Stimulated activated CD8-positive, alpha-beta memory T cell treated with anti-CD3 and anti-CD28 coated beads, Interleukin-7, amount 100 ng/mL, for 4 hours (primary cell): ENCODE measurements around the gene TBC1D8.

Experiments
- DNase-seq, 2 donors: peaks; one replicate each; pipeline ENCODE4 v3.0.0-alpha.2; 2020; ENCODE audit warnings: low read depth in 2 of 2

The TBC1D8 gene

DNA sequence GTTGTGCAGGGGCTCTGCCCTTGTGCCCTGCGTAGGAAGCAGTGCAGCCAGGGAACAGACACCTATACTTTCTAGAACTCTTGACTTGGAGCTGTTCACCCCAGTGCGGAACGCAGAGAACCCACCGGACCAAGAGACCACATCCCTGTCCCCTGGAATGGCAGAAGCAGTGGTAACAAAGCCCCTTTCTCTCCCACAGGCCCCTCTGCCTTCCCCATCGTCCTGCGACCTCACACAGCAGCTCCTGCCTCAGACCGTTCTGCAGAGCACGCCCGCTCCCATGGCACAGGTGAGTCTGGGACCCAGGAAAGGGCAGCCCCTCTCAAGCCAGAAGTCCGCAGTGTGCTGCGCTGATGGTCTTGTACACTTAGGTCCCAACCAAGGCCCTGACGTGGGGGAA, 173.7 kb downstream of the TBC1D8 start:
- no peak for DNase-seq

DNA sequence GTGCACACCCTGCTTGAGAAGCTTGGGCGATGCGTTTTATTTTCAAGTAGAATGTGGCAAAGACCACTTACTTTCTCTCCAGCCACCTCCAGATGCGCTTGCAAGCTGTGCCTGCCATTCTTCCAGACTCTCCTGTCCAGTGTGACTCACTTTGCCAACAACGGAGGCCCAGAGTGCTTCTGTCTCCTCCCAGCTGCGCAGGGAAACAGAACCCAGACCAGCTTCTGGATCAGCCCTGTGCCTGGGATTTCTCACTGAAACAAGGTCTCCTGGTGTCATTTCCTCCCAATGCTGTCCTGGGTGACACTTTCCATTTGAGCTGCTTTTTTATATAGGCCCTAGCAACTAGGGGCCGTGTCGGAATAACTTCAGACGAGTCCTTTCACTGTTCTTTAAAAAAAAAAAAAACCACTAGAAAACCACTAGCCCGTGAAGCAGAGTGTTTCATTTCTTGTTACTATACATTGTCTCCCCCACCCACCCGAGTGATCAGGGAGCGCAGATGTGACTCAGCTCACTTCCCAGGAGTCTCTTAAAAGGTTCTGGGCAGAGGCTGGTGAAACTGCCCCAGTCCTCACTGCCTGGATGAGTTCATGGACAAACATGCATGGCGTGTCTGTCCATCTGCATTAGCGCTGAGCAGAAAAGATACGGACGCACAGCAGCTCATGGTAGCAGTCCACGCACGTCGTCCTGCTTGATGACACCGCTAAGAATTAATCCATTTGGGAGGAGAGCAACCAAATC, 174.4 kb downstream of the TBC1D8 start:
- DNase-seq, result no peak

DNA sequence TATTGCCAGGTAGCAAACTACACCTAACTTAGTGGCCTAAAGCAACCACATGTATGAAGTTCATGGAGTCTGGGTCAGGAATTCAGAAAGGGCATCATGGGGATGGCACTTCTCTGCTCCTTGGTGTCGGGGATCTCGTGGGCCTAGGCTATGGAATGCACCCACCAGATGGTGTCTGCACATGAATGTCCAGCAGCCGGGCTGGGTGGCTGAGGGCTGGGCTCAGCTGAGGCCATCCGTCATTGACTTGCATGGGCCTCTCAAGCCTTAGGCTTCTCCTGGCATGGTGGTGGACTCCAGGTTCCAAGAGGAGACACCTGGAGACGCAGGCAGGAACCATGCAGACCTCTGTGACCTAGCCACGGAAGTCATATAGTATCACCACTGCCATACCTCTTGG, 175.1 kb downstream of the TBC1D8 start:
- no peak for DNase-seq

DNA sequence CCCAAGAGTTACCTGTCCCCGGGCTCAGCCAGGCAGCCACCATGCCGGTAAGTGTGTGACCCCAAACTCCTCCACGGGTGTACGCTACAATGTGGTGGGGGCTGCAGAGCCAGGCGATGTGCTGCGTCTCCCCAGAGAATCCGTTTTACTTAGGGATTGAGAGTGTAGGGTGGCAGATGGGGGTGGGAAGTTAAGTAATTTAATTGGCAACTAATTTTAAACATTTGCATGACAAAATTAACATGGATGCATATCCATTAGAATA, 175.7 kb downstream of the TBC1D8 start:
- no peak for DNase-seq

DNA sequence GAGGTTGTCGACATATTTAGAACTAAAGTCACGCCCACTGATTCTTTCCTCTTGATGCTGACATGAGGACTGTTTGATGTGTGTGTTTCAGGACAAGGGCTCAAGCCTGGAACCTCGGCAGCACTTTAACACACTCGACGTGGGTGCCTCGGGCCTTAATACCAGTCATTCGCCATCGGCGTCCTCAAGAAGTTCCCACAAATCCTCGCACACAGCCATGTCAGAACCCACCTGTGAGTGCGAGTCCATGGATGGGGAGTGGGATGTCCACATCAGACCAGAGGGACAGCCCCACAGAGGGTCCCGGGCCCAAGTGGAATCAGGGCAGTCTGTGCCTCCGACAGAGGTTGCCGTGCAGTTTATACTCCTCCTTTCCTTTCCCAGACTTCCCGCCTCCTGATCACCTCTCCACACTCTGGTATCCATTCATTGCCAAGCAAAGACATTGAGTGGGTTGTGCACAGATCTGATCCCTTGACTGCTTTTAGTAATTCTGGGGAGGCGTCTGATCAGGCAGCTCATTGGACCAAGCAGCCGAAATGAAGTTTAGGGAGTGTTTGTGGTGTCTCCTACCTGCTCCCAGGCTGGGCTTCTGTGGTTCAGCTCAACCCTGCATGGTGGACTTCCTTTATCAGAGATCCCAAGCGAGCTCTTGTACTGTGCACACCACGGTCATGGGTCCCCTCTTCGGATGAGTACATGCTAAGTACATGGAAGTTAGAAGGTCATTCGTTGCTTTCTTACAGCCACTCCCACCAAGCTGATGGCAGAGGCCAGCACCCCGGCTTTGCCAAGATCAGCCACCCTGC, 176.3 kb downstream of the TBC1D8 start:
- DNase-seq, result no peak

DNA sequence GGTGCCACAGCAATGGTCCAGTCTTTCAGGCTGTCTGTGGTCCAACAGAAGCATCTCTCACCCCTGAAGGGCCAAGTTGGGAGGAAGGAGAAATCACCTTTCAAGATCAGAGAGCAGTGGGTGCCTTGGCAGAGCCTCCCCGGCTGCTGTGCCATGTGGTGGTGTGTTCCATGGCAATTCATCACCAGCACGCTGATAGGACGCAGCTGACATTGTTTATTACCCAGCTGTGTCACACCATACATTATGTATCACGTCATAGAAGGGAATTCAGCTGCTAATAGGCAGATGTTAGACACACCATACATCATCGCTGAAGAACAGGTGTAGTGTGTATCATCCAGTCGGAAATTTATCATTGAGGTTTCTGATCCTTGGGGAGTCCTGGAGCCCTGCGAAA, 178.7 kb downstream of the TBC1D8 start:
- DNase-seq, result no peak

DNA sequence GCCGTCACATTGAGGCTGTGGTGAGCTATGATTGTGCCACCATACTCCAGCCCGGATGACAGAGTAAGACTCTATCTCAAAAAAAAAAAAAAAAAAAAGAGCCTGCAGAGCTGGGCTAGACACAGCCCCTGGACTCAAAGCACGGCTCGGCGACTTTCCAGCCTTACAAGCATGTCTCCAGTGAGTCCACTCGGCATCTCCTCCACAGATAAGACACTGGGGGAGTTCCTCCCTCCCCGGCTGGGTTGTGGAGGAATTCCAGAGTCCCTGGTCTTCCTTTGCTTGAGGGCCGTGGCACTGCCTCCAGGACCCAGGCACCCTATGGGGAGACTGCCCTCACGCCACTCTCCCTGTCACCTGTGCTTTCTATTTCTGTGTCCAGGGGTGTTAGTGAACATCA, 180.0 kb downstream of the TBC1D8 start:
- DNase-seq, result no peak

DNA sequence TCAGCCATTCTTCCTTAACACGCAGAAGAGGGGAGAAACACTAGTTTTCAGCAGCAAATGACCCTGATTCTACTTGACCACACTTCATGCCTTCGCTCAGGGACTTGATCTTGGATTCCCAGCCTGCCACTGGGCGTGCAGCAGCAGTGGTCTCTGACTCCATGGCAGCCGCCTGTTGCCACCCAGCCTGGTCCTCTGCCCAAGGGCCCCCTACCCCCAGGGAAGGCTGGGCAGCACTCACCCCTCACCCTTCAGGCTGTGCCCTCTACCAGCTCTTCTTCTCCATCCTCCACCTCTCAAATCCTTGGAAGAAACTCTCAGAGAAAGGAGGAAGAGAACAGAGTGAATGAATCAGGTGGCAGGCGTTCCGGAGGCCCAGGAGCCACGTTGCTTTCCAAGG, 181.2 kb downstream of the TBC1D8 start:
- no peak for DNase-seq

DNA sequence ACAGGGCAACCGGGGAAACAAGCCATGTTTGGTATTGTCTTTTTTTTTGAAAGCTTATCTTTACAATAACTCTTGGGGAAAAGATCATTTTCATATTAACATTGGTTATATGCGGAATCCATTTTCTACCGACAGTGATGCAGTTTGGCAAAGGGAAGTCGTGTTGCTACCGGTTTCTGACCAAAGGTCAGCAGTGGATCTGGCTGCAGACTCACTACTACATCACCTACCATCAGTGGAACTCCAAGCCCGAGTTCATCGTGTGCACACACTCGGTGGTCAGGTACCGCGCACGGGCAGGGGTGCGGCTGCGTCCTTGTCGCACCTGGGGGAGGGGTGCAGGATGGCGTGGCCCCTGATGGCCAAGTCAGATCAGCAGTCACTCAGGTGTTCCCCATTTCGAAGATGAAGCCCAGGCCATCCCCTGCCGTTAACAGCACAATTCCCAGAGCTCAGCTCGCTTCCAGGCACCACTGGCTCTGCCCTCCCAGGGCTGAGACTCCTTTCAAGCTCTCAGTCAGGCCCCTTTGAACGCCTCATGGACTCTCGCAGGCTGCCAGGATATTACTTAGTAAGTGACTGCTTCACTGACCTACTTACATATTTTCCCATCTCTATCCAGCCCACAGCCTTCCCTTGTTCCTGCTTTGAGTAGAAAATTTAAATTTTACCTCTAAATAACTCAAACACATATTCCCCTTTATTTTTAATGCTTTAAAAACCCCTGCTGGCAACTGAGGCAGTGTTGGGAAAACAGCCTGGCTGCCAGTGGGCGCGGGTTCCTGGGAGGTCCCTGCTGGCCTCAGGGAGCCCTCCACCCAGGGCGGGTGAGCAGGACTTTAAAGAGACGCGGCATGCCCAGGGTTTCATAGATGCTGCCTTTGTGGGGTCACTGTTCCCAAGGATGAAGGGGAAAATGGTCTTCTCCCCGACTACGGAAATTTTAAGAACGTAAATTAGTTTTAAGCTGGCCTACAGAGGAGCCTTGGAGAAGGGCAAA, 182.7 kb downstream of the TBC1D8 start:
- DNase-seq, result no peak

DNA sequence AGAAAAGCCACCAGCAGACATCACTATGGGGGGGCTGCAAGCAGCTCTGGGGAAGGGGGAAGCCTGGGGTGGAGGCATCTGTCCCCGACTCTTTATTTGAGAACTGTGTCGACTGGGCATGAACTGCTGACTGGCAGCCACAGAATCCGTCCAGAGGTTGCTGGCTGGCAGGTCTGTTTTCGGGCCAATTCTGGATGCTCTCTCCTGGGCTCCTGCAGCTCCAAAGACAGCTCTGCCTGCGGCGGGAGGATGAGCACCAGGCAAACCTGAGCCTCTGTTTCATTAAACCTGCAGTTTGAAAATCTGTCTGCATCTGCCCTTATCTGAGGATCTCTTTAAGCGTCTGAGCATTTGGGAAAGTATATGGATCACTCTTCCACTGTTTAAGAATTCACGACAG, 183.5 kb downstream of the TBC1D8 start:
- DNase-seq, result no peak

DNA sequence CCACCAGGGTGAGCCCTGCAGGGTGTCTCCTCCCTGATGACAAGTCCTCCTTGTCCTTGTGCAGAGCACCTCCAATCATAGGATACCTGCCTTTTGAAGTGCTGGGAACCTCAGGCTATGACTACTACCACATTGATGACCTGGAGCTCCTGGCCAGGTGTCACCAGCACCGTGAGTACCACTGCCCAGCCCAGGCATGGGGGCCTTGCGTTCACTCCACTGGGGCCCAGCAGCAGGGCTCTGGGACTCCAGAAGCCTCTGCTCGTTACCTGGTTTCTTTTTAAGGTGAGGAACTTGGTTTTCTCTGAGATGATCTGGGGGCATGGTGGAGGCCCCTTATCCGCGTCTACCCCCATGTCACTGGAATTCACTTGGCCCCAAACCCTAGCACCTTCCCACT, 185.6 kb downstream of the TBC1D8 start:
- DNase-seq, result no peak

DNA sequence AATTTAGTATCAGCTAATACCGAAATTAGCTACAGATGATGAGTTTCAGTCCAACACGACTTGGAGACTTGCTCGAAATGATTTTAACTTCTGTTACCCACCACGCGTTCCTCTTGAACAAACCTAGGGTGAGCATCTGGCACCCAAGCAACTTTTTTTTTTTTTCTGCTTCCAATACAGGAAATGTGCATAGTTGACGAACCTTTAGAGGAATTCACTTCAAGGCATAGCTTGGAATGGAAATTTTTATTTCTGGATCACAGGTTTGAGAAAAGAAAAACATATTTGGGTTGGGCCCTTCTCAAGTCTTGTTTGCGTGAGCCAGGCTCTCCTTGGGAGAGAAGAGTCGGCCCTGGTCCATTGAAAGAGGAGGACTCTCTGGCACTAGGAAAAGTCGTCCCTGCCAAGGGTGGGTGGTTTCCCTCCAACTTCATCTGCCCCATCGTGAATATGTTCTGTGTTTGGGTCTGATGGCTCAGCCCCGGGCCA, 186.5 kb downstream of the TBC1D8 start:
- DNase-seq, result no peak

DNA sequence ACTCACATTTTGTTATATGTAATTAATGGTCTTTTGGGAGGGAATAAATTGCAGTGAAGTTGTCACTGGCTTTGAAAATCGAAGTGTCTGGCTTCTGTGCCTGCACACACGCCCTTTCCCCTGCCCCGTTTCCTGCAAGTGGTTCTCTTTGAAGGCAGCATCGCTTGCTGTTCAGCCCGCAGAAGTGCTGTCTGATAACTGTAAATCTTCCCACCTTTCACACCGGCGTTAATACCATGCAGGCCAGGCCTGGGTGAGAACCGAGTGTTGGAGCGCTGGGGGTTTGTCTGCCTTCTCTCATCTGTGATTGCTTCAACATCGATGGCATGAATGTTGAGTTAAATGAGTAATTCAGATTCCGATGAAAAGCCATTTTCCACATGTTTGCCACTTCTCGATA, 187.0 kb downstream of the TBC1D8 start:
- no peak for DNase-seq

DNA sequence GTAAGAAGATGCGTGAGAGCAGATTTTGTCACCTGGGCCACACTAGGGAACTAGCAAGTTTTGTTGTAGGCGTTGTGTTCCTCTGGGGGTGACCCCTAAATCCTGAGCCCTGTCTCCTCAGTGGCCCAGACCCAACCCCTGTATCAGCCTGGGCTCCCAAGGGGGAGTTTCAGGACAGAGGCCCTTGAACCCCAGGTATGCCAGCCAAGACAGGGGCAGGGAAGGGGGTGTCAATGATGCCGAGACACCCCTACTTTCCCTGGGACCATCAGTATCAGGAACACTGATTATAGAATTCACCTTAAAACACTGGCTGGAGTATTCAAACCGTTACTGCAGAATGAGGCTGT, 188.2 kb downstream of the TBC1D8 start:
- no peak for DNase-seq

DNA sequence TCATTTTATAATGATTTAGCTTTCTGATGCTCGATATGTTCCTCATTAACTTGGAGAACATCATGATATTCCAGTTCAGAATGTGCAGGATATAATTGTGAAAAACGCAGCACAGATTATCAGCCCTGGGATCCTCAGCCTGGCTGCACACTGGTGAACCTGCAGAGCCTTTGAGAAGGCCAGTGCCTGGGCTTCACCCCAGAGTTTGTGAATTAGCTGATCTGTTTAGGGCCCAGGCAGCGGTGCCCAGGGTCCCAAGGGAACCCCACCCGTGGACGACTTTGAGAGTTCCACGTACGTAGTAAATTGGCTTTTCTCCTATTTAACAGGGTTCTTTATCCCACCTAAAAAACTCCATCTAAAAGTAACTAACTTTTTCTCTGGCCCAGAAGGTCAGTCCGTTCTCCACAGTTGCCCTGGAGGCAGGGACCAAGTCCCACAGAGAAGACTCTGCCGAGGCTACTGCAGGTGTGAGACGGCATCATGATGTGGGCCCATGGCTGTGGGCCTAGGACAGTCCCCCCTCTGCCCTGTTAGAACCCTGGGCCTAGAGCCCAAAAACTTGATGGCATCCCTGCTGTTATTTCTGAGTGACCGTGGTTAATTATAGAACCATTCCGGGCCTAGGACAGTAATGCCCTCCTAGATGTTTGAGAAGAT, 188.7 kb downstream of the TBC1D8 start:
- no peak for DNase-seq

DNA sequence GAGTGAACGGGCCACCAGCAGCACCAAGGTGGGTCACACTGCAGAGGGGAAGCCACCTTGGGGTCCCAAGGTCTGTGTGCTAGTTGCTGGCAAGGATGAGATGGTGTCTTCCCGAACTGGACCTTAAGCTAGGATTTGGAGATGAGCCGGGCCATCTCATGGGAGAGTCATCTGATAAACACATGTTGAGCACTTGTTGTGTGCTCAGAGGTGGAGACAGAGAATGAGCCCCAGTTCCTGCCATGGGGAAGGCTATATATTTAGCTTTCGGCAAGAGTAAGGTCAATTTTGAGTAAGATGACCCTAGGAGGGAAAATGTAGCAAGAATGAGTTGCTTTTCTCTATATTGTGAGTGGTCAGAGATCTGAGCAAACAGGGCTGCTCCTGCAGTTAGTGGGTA, 190.5 kb downstream of the TBC1D8 start:
- DNase-seq, result no peak

DNA sequence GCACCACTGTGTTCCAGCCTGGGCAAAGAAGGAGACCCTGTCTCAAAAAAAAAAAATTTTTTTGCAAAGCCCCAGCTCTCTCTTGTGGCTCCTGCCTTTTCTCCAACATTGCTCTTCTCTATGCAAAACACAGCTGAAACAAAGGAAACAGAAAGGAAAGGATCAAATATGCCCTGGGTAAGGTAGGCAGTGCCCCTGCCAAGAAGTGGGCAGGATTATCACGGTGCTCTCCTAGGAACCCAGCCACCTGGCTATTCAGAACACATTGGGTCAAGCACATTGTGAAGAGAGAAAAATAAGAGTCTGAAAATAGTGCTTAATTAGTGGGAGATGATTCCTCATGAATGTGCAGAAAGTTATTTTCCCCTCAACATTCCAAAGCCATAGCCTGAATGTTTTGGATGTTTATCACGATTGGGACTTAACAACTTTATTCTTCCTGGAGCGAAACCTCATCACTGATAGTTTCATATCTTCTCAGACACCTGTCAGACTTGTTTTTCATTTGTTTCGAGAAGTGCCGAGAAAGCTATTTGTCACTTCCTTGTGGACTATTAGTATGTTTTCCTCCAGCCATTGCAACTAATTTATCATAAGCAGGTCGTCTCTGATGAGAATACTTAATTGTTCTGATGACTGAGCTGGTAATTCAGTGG, 191.8 kb downstream of the TBC1D8 start:
- no peak for DNase-seq

DNA sequence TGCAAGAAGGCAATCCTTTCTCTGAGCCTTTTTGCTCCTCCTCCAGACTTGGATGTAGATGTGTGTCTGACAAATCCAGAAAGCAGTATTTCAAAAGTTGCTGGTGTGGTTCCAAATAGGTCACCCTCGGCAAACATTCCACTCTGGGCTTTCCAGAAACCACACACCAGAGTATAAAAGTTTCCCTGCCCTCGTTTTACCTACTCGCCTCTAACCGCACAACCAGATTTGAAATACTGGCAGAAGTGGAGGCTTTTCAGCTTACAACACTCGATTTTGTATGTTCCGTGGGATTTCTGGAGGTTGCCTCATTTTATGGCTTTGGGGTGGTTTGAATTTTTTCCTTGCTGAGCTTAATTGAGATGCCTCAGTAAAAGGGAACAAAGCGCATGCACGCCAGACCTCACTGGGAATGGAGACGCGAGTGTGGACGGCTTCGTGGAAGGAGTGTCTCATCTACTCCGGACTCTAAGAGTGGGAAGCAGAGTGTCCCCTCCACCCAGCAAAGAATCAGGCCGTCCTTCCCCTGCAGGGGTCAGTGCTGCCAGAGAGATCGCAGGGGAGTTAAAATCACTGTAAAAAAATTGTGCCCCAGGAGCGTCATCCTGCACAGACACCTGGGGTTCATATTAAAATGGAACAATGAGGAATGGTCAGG, 193.1 kb downstream of the TBC1D8 start:
- no peak for DNase-seq
